H1 (cell line): Measurements from ENCODE around the gene INPP5A. TPM values are rescaled to one million over a fixed set of nuclear protein-coding genes. Genes with fewer than 3 reads are reported as not detected.

Experiments used
- ASH2L ChIP-seq: fragments of 200-600, 300-600 bp; sonication (generic); IDR thresholded peaks from one replicate; pipeline ENCODE4 v1.7.1; 2017; ENCODE audit warnings: low read length
- SAP30 ChIP-seq: fragments of 300-600 bp; sonication (generic); IDR thresholded peaks from 2 replicates; pipeline ENCODE4 v1.7.1; 2012; ENCODE audit warnings: low read length, moderate library complexity, mild to moderate bottlenecking, inconsistent platforms; ENCODE audit not compliant: insufficient read depth, insufficient replicate concordance
- SP2 ChIP-seq: IDR thresholded peaks from 2 replicates; pipeline ENCODE4 v1.6.1; 2012; ENCODE audit warnings: mild to moderate bottlenecking, low read length, inconsistent platforms
- ZNF274 ChIP-seq: IDR thresholded peaks from 2 replicates; pipeline ENCODE4 v1.7.0; 2012; ENCODE audit warnings: low read length, borderline replicate concordance; ENCODE audit errors: extremely low read depth
- polyA plus RNA-seq, 7 experiments: library from polyadenylated mRNA; depleted of rRNA in 3 of 7; stranded (reverse) in 5 of 7; unstranded in 2 of 7; fragments of >200 nt in 5 of 7; fragments of 200-250 nt in 2 of 7; gene quantifications; 1 replicate in 5 of 7; 2 replicates in 1 of 7; 4 replicates in 1 of 7; pipeline versions ENCODE4 v1.2.1 to v1.2.3, GENCODE V29; 2011 to 2013; ENCODE audit warnings: missing spikeins in 2 of 7, mixed read lengths in 2 of 7
- total RNA-seq: library from RNA; stranded (reverse); fragmentation: NEBNext Ultra II Directional; extraction: Animal tissue kit (Norgen Biotek cat#: 25700); gene quantifications from 2 replicates; pipeline ENCODE4 v1.2.1, GENCODE V29; 2021
- TF ChIP-seq, protein P1 (sequence below): fragments of 300-600 bp; sonication (generic); IDR thresholded peaks from 2 replicates; pipeline ENCODE4 v1.7.1; 2012; ENCODE audit warnings: low read length, moderate library complexity, mild to moderate bottlenecking, inconsistent platforms; ENCODE audit not compliant: insufficient replicate concordance
- TF ChIP-seq, protein P2 (sequence below): IDR thresholded peaks from 2 replicates; pipeline ENCODE4 v1.6.1; 2012; ENCODE audit warnings: inconsistent platforms

INPP5A gene
- total and polyA plus RNA-seq, 2 of the 8 experiments (the other 6 are each of a cell fraction or from before 2014, with no cell fraction given): 19.7 to 27.5 TPM

DNA sequence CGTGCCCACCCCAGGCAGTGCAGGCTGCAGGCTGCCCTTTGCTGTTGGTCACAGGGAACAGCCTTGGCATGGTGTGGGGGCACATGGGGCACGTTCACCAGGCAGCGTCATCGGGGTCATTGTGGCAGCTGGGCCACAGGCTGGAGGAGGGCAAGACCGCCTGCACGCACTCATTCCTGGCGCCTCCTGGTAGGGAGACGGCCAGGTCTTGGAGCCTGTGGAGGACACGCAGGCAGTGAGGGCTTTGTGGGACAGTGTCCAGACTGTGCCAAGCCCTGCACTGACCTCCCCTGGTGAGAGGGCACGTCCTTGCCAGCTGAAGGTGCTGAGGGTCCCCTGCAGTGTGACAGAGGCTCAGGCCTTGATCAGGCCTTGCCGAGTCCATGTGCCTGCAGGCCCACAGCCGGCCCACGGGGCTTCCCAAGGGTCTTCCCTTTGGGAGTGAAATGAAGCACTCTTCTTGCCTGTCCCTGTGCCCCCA lies 171.9 kb downstream of the INPP5A start (continued):
- TF ChIP-seq, protein P1, sequence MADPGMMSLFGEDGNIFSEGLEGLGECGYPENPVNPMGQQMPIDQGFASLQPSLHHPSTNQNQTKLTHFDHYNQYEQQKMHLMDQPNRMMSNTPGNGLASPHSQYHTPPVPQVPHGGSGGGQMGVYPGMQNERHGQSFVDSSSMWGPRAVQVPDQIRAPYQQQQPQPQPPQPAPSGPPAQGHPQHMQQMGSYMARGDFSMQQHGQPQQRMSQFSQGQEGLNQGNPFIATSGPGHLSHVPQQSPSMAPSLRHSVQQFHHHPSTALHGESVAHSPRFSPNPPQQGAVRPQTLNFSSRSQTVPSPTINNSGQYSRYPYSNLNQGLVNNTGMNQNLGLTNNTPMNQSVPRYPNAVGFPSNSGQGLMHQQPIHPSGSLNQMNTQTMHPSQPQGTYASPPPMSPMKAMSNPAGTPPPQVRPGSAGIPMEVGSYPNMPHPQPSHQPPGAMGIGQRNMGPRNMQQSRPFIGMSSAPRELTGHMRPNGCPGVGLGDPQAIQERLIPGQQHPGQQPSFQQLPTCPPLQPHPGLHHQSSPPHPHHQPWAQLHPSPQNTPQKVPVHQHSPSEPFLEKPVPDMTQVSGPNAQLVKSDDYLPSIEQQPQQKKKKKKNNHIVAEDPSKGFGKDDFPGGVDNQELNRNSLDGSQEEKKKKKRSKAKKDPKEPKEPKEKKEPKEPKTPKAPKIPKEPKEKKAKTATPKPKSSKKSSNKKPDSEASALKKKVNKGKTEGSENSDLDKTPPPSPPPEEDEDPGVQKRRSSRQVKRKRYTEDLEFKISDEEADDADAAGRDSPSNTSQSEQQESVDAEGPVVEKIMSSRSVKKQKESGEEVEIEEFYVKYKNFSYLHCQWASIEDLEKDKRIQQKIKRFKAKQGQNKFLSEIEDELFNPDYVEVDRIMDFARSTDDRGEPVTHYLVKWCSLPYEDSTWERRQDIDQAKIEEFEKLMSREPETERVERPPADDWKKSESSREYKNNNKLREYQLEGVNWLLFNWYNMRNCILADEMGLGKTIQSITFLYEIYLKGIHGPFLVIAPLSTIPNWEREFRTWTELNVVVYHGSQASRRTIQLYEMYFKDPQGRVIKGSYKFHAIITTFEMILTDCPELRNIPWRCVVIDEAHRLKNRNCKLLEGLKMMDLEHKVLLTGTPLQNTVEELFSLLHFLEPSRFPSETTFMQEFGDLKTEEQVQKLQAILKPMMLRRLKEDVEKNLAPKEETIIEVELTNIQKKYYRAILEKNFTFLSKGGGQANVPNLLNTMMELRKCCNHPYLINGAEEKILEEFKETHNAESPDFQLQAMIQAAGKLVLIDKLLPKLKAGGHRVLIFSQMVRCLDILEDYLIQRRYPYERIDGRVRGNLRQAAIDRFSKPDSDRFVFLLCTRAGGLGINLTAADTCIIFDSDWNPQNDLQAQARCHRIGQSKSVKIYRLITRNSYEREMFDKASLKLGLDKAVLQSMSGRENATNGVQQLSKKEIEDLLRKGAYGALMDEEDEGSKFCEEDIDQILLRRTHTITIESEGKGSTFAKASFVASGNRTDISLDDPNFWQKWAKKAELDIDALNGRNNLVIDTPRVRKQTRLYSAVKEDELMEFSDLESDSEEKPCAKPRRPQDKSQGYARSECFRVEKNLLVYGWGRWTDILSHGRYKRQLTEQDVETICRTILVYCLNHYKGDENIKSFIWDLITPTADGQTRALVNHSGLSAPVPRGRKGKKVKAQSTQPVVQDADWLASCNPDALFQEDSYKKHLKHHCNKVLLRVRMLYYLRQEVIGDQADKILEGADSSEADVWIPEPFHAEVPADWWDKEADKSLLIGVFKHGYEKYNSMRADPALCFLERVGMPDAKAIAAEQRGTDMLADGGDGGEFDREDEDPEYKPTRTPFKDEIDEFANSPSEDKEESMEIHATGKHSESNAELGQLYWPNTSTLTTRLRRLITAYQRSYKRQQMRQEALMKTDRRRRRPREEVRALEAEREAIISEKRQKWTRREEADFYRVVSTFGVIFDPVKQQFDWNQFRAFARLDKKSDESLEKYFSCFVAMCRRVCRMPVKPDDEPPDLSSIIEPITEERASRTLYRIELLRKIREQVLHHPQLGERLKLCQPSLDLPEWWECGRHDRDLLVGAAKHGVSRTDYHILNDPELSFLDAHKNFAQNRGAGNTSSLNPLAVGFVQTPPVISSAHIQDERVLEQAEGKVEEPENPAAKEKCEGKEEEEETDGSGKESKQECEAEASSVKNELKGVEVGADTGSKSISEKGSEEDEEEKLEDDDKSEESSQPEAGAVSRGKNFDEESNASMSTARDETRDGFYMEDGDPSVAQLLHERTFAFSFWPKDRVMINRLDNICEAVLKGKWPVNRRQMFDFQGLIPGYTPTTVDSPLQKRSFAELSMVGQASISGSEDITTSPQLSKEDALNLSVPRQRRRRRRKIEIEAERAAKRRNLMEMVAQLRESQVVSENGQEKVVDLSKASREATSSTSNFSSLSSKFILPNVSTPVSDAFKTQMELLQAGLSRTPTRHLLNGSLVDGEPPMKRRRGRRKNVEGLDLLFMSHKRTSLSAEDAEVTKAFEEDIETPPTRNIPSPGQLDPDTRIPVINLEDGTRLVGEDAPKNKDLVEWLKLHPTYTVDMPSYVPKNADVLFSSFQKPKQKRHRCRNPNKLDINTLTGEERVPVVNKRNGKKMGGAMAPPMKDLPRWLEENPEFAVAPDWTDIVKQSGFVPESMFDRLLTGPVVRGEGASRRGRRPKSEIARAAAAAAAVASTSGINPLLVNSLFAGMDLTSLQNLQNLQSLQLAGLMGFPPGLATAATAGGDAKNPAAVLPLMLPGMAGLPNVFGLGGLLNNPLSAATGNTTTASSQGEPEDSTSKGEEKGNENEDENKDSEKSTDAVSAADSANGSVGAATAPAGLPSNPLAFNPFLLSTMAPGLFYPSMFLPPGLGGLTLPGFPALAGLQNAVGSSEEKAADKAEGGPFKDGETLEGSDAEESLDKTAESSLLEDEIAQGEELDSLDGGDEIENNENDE: no peak
- no peak for TF ChIP-seq SP2
- TF ChIP-seq, protein P2, sequence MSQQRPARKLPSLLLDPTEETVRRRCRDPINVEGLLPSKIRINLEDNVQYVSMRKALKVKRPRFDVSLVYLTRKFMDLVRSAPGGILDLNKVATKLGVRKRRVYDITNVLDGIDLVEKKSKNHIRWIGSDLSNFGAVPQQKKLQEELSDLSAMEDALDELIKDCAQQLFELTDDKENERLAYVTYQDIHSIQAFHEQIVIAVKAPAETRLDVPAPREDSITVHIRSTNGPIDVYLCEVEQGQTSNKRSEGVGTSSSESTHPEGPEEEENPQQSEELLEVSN: no peak
- no peak for TF ChIP-seq SAP30
- TF ChIP-seq ASH2L: no peak
- TF ChIP-seq ZNF274: no peak
